SK-N-MC (cell line): ENCODE results near the gene OR56B4.
"Not testable (repeated sequence)": the region's sequence is repeated elsewhere in the genome, so short reads cannot be mapped to it uniquely, and the experiment has no call there.

Experiments
- DNase-seq: peaks from one replicate; pipeline ENCODE4 v3.0.0-alpha.2; 2011; ENCODE audit warnings: low read depth, low spot score
- H3K27ac ChIP-seq: fragments of 200-600 bp; sonication (generic); 2 replicates; pipeline ENCODE4 v1.5.1; 2016; ENCODE audit warnings: mixed run types
- H3K36me3 ChIP-seq: fragments of 200-600 bp; sonication (generic); 2 replicates; pipeline ENCODE4 v1.6.1; 2017; ENCODE audit warnings: antibody characterized with exemption, low read length, mixed read lengths; ENCODE audit not compliant: insufficient read depth
- H3K4me3 ChIP-seq: fragments of 200-600 bp; sonication (generic); 2 replicates; pipeline ENCODE4 v1.5.1; 2016
- H3K9ac ChIP-seq: fragments of 200-600 bp; sonication (generic); 2 replicates; pipeline ENCODE4 v1.8.0; 2017; ENCODE audit warnings: mixed run types, mixed read lengths; ENCODE audit not compliant: insufficient read length
- H3K9me3 ChIP-seq: fragments of 200-600 bp; sonication (generic); 2 replicates; pipeline ENCODE4 v1.6.1; 2017; ENCODE audit warnings: low read depth, mild to moderate bottlenecking, antibody characterized with exemption, low read length, moderate library complexity, mixed read lengths
- EZH2 ChIP-seq: fragments of 200-600 bp; sonication (generic); IDR thresholded peaks from one replicate; pipeline ENCODE4 v1.6.1; 2017; ENCODE audit warnings: antibody characterized with exemption
- FOXP2 ChIP-seq: optimal IDR thresholded peaks from 2 replicates; pipeline ENCODE3; 2011; ENCODE audit warnings: mild to moderate bottlenecking, moderate library complexity; ENCODE audit not compliant: insufficient read depth; ENCODE audit errors: extremely low read length, control extremely low read depth
- POLR2AphosphoS5 ChIP-seq: IDR thresholded peaks from 2 replicates; pipeline ENCODE4 v1.6.1; 2012; ENCODE audit warnings: mild to moderate bottlenecking, low read depth, low read length, borderline replicate concordance

The OR56B4 gene

GRCh38 chr11:6129635-6130034, 22.2 kb downstream of the OR56B4 start:
- Histone ChIP-seq H3K27ac (no peak overlapping the region), H3K4me3 (no peak overlapping the region), H3K36me3 (no peaks in the 10 kb centered on the region), H3K9ac (no peak overlapping the region), H3K9me3 (no peaks in the 10 kb centered on the region)
- no peak for DNase-seq
- no peak for TF ChIP-seq EZH2
- TF ChIP-seq POLR2AphosphoS5 = no peak
- TF ChIP-seq FOXP2 = no peak

- H3K9ac ChIP-seq = no peak overlapping the region
- no peak for DNase-seq
- H3K36me3 ChIP-seq = no peaks in the 10 kb centered on the region
- H3K27ac ChIP-seq = no peak overlapping the region
- H3K4me3 ChIP-seq = no peak overlapping the region
- no peaks in the 10 kb centered on the region for H3K9me3 ChIP-seq
- TF ChIP-seq EZH2 = no peak
- no peak for TF ChIP-seq POLR2AphosphoS5
- no peak for TF ChIP-seq FOXP2
Measured at GRCh38 chr11:6132431-6132830, 24.9 kb downstream of the OR56B4 start.

- not testable (repeated sequence) for DNase-seq, H3K9me3 ChIP-seq, H3K4me3 ChIP-seq, H3K9ac ChIP-seq, H3K36me3 ChIP-seq, H3K27ac ChIP-seq
Measured at GRCh38 chr11:6135936-6136335, 28.5 kb downstream of the OR56B4 start.

GRCh38 chr11:6142936-6143335, 35.5 kb downstream of the OR56B4 start:
- no peak for DNase-seq

GRCh38 chr11:6143737-6144136, 36.3 kb downstream of the OR56B4 start:
- H3K9ac ChIP-seq, H3K27ac ChIP-seq, DNase-seq, H3K36me3 ChIP-seq, H3K9me3 ChIP-seq, H3K4me3 ChIP-seq: not testable (repeated sequence)

More at GRCh38 chr11:6142936-6143335, 35.5 kb downstream of the OR56B4 start:
- Histone ChIP-seq H3K9me3 (no peaks in the 10 kb centered on the region), H3K4me3 (no peak overlapping the region), H3K36me3 (no peaks in the 10 kb centered on the region), H3K9ac (no peak overlapping the region), H3K27ac (no peak overlapping the region)
- TF ChIP-seq FOXP2 (no peak), EZH2 (no peak), POLR2AphosphoS5 (no peak)

- Histone ChIP-seq H3K27ac (no peak overlapping the region), H3K9me3 (no peaks in the 10 kb centered on the region), H3K4me3 (no peak overlapping the region), H3K9ac (no peak overlapping the region), H3K36me3 (no peaks in the 10 kb centered on the region)
- no peak for TF ChIP-seq FOXP2
- no peak for TF ChIP-seq EZH2
- no peak for TF ChIP-seq POLR2AphosphoS5
- no peak for DNase-seq
Measured at GRCh38 chr11:6151117-6151516, 43.6 kb downstream of the OR56B4 start.

- Histone ChIP-seq H3K27ac (no peak overlapping the region), H3K4me3 (no peak overlapping the region), H3K9me3 (no peaks in the 10 kb centered on the region), H3K36me3 (no peaks in the 10 kb centered on the region), H3K9ac (no peak overlapping the region)
- TF ChIP-seq EZH2 = no peak
- no peak for DNase-seq
Measured at GRCh38 chr11:6152126-6152525, 44.6 kb downstream of the OR56B4 start.

GRCh38 chr11:6156628-6157359, 49.3 kb downstream of the OR56B4 start:
- Histone ChIP-seq H3K9ac (no peak overlapping the region), H3K4me3 (no peak overlapping the region), H3K27ac (no peak overlapping the region), H3K36me3 (no peaks in the 10 kb centered on the region), H3K9me3 (no peaks in the 10 kb centered on the region)
- no peak for TF ChIP-seq FOXP2
- no peak for TF ChIP-seq POLR2AphosphoS5
- no peak for TF ChIP-seq EZH2
- DNase-seq = no peak
